NCI-H82 (cell line): ENCODE results near the gene TRMO.
"Not testable (repeated sequence)": the region's sequence is repeated elsewhere in the genome, so short reads cannot be mapped to it uniquely, and the experiment has no call there.

Source experiments
- DNase-seq: peaks from one replicate; lab custom pipeline; 2025; lab: John Stamatoyannopoulos, UW

The TRMO gene, protein sequence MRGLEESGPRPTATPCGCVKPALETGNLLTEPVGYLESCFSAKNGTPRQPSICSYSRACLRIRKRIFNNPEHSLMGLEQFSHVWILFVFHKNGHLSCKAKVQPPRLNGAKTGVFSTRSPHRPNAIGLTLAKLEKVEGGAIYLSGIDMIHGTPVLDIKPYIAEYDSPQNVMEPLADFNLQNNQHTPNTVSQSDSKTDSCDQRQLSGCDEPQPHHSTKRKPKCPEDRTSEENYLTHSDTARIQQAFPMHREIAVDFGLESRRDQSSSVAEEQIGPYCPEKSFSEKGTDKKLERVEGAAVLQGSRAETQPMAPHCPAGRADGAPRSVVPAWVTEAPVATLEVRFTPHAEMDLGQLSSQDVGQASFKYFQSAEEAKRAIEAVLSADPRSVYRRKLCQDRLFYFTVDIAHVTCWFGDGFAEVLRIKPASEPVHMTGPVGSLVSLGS

DNA sequence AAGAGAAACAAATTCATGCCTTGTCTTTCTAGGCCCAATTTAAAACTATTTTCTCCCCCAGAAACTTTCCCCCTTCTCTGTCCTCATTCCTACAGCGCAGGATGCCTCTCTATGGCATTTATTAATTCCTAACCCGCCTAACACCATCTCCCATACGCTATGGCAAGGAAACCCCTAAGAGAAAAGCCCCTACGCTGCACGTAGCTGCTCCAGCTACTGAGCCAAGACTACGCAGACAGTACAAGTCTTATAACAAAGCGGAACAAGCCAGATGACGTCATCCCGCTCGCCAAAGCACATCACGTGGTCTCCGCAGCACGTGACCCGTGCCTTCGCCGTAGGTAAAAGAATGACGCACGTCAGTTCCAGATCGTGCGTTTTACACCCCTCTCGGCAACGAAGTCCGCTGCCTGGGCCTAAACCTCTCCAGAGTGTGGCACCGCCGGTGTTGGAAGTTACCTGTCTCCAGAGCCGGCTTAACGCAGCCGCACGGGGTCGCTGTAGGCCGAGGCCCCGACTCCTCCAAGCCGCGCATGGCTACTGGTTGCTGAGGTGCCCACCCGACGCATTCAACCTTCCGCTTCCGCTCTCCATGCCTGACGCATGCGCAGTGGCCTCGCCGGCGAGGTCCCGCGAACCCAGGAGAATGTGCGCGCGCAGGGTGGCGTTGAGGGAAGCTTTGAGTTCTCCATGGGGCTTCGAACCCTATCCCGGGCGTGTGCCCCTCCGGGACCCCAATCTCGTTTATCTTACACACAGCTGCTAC, at the start of gene TRMO:
Gene TRMO (minus strand): TSS at position 542 of the 766 bp plus-strand sequence. CDS start 7 bp downstream, at position 535.
- peak; percentile 98 for DNase-seq

DNA sequence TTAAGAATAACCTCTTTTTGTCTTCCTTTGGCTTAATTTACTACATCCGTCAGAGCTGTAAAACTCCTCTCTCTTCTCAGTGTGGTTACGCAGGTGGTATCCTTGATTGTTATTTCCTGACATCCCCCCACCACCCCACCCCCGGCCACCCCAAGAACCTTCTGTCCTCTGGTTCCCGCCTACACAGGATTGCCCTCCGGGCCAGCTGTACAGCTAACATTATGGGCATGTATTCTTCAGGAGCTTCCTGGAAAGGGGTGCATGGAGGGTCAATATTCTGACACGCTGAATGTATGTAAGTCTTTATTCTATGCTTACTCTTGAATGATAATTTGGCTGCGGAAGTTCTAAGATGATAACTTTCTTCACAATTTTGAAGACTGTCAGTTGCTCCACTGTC, 47.9 kb upstream of the TRMO start:
- no peak for DNase-seq

DNA sequence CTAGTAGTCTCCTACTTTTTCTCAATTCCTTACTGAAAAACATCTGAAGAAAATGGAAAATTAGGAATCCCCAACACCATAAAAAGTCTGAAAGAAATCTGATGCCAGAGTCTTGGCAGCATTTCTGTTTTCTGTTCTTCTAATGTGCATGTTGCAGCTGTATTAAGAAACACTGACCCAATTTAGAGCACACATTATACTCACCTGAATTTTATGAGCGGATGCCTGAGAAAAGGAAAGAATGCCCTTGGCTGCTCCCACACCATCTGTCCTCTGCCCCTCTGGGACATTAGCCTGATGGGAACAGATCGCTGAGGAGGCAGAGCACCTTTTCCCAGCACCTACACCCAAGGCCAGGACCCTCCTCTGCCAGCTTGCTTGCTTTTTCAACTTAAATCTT, 46.7 kb upstream of the TRMO start:
- DNase-seq: peak; percentile 25

DNA sequence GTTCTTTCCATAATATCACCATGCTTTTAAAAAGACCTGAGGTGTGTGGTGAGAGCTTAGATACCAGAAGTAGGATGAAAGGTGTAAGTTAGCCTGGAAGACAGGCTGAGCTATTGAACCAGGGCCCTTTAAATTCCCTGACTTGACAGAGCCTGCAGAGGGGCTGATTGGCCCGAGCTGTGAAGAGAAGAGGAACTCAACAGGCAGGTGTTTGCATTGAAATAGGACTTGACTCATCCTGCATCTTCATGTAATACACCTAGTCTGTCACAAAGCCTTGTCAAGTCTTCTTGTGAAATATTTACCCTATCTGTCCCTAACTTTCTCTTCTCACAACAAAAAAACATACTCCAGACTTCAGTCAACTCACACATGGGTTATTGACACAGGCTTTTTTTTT, 44.2 kb upstream of the TRMO start:
- DNase-seq: no peak

DNA sequence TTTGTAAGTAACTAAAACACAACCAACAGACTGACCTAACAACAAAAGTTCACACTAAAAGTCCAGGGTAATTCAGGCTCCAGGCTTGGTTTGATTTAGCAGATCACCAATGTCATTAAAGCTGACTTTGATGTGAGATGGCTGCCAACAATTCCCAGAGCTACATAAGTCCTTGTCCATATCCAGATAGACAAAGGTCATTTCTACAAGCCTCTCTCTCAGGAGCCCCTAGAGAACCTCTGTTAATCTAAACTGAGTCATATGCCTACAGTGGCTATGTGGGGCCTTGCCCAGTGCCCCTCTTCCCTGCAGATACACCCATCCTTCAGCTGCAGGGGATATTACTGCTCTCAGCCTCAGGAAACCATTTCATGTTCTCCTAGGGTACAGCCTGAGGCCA, 42.6 kb upstream of the TRMO start:
- no peak for DNase-seq

DNA sequence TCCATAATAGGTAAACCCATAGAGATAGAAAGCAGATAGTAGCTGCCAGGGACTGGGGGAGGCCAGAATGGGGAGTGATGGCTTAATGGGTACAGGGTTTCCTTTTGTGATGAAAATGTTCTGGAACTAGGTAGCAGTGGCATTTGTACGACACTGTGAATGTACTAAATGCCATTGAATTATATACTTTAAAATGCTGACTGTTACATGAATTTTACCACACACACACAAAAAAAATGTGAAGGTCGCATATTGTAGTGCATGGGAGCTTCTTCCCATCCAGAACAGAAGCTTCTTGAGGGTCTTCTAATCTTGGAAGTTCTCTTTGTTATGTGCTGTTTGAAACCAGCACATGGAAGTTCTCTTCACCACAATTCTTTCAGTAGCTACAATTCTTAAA, 40.9 kb upstream of the TRMO start:
- DNase-seq: no peak

DNA sequence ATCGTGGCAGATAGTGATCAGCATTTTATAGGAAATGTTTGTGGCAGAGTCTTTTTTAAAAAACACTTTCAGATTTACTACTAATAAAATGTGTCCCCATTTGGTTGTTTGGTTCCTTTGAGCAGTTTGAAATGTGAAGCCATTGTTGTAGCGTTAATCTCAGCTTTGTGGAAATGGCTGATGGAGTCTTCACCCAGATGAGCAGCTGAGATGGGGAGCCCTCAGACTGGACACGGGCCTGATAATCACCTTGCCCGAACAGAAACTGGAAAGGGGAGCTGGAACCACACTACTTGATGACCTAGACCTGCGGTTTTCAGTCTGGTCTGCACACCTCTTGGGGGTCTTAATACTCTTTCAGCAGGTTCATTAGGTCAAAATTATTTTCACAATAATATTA, 40.3 kb upstream of the TRMO start:
- no peak for DNase-seq

DNA sequence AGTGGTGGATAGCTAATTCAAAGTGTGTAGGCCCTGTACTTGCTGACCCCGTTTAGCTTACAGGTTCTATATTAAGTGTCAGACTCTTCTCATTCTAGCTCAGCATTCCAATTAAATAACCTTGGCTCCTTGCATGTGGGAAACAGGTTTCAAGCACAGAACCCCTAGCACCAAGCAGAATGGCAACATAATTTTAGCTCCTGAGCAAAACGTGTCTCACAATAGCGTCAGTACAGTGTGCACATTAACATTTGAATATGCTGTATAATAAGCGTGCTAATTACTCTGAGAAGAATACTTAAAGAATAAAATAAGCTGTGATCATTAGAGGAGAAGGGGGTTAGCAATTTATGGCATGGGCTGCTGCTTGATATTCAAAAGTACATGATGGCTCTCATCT, 39.8 kb upstream of the TRMO start:
- no peak for DNase-seq

DNA sequence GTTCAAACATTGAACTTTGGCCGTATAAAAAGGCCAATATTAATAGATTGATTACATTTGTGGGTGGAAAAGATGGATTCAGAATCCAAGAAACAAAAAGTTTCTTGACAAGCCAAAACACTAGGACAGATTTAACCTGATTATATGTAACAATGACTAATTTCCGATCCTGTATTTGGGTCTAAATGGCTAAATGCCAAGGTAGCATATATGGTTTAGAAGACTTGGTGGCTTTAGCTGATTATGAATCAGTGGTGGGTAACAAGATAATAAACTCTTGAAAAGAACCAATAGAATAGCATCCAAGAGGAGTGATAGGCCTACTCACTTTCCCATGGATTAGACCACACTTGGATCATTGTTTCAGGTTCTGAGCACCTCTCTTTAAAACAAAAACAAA, 39.1 kb upstream of the TRMO start:
- DNase-seq: no peak

DNA sequence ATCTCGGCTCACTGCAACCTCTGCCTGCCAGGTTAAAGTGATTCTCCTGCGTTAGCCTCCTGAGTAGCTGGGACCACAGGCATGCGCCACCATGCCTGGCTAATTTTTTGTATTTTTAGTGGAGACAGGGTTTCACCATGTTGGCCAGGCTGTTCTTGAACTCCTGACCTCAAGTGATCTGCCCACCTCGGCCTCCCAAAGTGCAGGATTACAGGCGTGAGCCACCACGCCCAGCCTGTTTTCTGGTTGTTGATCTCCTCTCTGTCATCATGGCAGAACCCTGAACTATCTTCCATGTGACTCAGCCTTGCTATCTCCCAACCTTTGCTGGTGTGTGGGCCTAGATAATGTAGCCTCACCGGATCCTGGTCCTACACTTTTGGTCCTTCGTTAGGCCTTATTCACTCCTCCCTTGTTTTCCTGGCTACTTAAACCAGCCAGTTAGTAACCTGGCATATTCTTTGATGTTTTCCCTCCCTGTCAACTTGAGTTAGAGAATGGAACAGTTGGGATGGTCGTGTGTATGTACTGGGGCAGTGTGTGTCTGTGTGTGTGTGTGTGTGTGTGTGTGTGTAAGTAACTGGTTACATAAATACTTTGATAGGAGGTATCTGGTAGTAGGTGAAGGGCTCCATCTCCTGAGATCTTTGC, 38.5 kb upstream of the TRMO start:
- not testable (repeated sequence) for DNase-seq

DNA sequence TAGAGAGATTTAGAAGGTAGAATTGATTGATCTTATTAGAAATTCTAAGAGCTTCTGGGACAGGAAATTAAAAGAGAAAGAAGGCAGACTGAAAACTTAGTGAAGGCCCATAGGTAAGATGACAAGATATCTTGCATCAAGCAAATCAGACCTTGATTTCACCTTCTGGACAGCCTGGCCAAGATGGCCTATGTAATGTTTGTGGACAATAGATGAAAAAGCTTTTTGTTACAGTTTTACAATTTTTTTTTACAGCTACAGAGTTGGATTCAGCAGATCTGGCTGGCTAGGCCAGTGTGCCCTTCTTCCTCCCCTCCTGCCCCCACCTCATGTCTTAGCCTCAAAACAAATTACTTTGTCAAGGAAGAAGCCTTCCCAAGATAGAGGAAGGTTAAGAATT, 37.3 kb upstream of the TRMO start:
- no peak for DNase-seq

DNA sequence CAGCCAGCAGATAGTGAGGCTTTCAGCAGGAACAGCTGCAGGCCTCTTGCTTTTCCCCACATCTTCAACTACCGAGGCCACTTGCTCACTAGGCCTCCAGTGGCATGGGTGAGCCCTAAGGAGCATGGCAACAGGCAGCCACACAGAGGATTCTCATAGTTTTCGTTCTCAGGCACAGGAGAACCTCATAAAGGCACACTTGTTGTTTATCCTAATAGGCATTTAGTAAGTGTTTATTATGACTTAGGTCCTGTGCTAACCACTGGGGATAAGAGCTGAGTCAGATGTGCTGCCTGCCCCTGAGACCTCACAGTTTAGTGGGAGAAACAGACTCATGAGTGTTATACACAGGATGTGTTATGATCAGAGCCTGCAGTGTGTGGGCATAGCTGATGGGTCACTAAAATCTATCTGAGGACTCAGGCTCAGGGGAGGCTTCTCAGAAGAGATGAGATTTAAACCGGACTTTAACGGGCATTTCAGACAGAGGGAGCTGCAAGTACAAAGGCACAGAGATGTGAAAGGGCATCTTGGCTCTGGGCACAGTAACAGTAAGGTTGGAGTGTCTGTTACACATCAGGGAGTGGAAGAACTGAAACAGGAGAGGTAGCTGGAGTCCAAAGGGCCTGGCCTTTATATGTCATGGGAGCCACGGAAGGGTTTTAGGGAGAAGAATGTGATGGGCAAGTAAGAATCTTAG, 36.7 kb upstream of the TRMO start:
- DNase-seq: no peak

DNA sequence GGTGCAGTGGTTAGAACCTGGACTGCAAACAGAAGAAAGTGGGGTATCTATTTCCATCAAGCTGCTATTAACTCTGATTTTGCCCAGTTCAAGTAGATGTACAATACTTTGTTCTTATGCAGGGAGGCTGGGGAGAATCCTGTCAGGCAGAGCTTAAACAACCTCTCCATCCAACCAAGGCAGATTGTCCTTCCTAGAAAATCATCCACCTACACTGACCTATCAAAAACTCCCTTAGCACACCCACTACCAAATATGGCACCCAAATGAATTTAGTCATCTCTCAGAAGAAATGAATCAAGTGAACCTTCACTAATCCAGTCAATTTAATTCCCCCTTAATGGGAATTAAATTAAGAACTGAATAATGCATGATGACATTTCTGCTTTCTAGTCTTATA, 34.0 kb upstream of the TRMO start:
- DNase-seq: peak; percentile 46

DNA sequence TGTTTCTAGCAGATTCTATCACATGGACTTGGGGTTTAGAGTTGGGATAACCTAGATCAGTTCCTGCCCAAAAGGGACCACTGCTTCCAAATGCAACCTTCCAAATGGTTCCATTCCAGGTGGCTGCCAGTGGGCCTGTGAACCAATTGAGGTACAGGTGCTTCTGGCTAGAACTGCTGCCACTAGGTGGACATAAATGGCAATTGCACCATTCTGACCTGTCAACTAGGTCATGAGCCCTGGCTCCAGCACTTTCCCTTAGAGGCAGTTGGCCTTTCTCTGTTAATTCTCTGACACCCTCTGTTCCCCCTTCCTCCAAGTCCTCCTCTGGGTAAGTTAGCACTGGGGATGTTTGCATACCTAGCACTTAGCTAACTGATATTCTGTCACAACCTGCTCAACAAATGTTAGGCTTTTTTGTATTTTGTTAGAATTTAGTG, 32.3 kb upstream of the TRMO start:
- DNase-seq: peak; percentile 77

DNA sequence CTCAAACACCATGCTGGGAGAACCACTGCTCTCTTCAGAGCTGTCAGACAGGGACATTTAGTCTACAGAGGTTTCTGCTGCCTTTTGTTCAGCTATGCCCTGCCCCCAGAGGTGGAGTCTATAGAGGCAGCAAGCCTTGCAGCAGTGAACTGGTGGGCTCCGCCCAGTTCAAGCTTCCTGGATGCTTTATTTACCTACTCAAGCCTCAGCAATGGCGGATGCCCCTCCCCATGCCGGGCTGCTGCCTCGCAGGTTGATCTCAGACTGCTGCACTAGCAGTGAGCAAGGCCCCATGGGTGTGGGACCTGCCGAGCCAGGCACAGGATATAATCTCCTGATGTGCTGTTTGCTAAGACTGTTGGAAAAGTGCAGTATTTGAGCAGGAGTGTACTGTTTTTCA, 28.6 kb upstream of the TRMO start:
- DNase-seq: not testable (repeated sequence)

DNA sequence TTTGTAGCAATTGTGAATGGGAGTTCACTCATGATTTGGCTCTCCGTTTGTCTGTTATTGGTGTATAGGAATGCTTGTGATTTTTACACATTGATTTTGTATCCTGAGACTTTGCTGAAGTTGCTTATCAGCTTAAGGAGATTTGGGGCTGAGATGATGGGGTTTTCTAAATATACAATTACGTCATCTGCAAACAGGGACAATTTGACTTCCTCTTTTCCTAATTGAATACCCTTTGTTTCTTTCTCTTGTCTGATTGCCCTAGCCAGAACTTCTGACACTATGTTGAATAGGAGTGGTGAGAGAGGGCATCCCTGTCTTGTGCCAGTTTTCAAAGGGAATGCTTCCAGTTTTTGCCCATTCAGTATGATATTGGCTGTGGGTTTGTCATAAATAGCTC, 24.8 kb upstream of the TRMO start:
- not testable (repeated sequence) for DNase-seq

DNA sequence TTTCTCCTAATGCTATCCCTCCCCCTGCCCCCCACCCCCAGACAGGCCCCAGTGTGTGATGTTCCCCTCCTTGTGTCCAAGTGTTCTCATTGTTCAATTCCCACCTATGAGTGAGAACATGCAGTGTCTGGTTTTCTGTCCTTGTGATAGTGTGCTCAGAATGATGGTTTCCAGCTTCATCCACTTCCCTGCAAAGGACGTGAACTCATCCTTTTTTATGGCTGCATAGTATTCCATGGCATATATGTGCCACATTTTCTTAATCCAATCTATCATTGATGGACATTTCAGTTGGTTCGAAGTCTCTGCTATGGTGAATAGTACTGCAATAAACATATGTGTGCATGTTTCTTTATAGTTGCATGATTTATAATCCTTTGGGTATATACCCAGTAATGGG, 23.2 kb upstream of the TRMO start:
- not testable (repeated sequence) for DNase-seq

DNA sequence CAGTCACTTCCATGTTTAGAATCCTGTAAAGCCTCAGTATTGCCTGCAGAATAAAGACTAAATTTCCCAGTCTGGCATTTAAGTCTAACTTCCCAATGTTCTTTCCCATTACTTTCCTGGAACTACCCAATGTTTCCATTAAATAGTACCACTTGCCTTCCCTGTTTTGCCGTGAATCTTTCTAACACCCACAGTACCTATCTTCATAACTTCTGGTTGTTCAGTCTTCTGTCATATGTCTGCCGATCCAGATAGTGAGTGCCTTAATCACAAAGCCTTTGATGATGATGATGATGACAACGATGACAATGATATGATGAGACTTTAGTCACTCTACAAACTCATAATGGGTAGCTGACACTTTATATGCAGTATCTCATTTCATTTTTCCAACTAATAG, 22.3 kb upstream of the TRMO start:
- DNase-seq: no peak

DNA sequence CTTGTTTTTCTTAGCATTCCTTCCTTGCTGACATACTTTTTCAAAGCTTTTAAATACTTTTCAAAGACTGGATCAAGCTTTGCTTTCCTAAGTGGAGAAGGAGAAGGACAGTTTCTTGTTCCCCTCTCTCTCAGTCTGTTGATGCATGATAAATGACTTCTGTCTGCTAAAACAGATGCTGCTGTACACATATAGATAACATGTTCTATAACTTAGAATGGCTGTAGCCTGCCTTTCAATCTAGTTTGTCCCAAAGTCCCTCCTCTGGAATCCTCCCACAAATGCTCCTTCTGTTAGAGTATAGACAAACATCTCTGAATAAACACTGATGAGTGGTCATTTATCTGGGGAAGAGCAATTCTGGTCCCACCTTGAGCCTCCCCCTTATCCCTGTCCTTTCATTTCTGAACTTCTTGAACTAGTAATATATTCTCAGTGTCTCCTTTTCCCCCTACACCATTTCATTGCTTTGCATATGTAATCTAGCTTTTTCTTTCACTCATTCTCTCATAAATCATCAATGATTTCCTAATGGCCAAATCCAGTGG, 21.1 kb upstream of the TRMO start:
- DNase-seq: no peak

DNA sequence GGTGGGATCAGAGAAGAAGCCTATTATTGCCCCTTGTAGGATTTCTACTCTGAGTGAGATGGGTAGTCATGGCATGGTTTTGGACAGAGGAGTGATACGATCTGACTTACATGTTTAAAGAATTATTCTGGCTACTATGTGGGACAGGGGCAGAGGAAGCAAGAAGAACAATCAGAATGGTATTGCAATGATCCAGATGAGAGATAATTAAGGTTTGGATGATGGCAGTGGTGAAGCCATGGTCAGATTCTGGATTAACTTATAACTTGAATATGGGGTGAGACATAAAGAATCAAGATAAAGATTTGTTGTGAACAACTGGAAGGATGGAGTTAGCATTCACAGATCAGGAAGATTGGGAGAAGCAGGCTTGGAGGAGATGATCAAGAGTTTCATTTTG, 19.0 kb upstream of the TRMO start:
- no peak for DNase-seq

DNA sequence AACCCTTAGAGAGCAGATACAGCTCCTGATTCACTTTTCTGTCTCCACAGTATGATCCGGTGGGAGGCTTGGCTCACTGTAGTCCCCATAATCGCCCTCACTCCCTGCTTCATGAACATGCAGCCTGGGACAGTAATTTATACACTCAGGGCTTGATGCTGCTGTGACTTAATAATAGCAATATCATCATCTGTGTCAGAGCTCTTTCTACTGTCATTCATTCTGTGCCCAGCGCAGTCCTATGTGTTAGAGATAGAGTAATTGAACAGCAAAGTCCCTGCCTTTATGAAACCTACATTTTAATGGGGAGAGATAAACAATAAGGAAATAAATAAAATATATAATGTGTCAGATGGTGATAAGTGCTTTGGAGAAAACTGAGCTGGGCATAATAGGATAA, 18.4 kb upstream of the TRMO start:
- no peak for DNase-seq

DNA sequence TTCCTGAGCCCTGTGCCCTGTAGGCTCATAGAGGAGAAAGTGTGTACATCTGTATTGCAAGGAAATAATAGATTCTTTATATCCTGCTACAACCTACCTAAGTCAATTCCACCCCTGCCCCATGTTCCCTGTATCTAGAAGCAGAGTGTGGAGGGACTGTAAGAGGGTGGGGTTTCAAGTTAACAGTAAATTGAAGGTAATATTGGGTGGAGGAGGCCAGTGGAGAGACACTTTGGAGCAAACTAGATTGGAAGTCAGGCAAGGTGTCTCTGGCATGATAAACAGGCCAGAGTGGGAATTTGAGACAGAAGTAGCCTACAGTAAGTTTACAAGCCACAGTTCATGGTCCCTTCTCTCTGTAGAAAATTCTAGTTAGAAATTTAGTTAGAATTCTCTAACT, 17.9 kb upstream of the TRMO start:
- DNase-seq: no peak
